H9 (cell line): ENCODE results near the gene NFIX. TPM values are rescaled to one million over a fixed set of nuclear protein-coding genes. Genes with fewer than 3 reads are reported as not detected.

Experiments
- DNase-seq: peaks from one replicate; pipeline ENCODE4 v3.0.0-alpha.2; 2017
- H2AFZ ChIP-seq: one replicate; pipeline ENCODE4 v1.6.1; 2013; ENCODE audit warnings: mild to moderate bottlenecking, low read length, control low read depth, moderate library complexity
- H2AK5ac ChIP-seq: 2 replicates; pipeline ENCODE4 v1.6.1; 2013; ENCODE audit warnings: low read length, control low read depth, mixed read lengths; ENCODE audit not compliant: insufficient read length
- H2BK120ac ChIP-seq: one replicate; pipeline ENCODE4 v1.6.1; 2013; ENCODE audit warnings: low read depth, mild to moderate bottlenecking, low read length, control low read depth, inconsistent platforms; ENCODE audit not compliant: poor library complexity, severe bottlenecking
- H2BK12ac ChIP-seq: 2 replicates; pipeline ENCODE4 v1.6.1; 2013; ENCODE audit warnings: low read length, control low read depth, mixed read lengths, low read depth; ENCODE audit not compliant: insufficient read length
- H2BK15ac ChIP-seq: 2 replicates; pipeline ENCODE4 v1.6.1; 2013; ENCODE audit warnings: low read depth, low read length, control low read depth
- H2BK20ac ChIP-seq: one replicate; pipeline ENCODE4 v1.6.1; 2013; ENCODE audit warnings: low read depth, mild to moderate bottlenecking, low read length, control low read depth, inconsistent platforms; ENCODE audit not compliant: poor library complexity, severe bottlenecking
- H2BK5ac ChIP-seq: 2 replicates; pipeline ENCODE4 v1.6.1; 2013; ENCODE audit warnings: low read length, control low read depth, mixed read lengths; ENCODE audit not compliant: insufficient read length
- H3K14ac ChIP-seq: 2 replicates; pipeline ENCODE4 v1.6.1; 2013; ENCODE audit warnings: low read length, control low read depth; ENCODE audit not compliant: insufficient read depth
- H3K18ac ChIP-seq: 2 replicates; pipeline ENCODE4 v1.6.1; 2013; ENCODE audit warnings: low read depth, mild to moderate bottlenecking, mixed read lengths, low read length, control low read depth; ENCODE audit not compliant: insufficient read length
- H3K23ac ChIP-seq: 2 replicates; pipeline ENCODE4 v1.6.1; 2013; ENCODE audit warnings: low read length, control low read depth, mixed read lengths, low read depth; ENCODE audit not compliant: insufficient read length
- H3K23me2 ChIP-seq: 2 replicates; pipeline ENCODE4 v1.6.1; 2013; ENCODE audit warnings: low read depth, mild to moderate bottlenecking, mixed read lengths, low read length, control low read depth; ENCODE audit not compliant: insufficient read length, poor library complexity, severe bottlenecking
- H3K27ac ChIP-seq: 2 replicates; pipeline ENCODE4 v1.5.1; 2013; ENCODE audit warnings: low read length, control low read depth, mixed read lengths, low read depth; ENCODE audit not compliant: insufficient read length
- H3K27me3 ChIP-seq: 2 replicates; pipeline ENCODE4 v1.6.1; 2013; ENCODE audit warnings: low read length, control low read depth, inconsistent platforms; ENCODE audit not compliant: insufficient read depth
- H3K4ac ChIP-seq: 2 replicates; pipeline ENCODE4 v1.6.1; 2013; ENCODE audit warnings: low read depth, mild to moderate bottlenecking, control low read depth, inconsistent platforms, low read length, moderate library complexity
- H3K4me1 ChIP-seq: 2 replicates; pipeline ENCODE4 v1.6.1; 2013; ENCODE audit warnings: low read length, control low read depth, inconsistent platforms; ENCODE audit not compliant: insufficient read depth
- H3K4me2 ChIP-seq: 2 replicates; pipeline ENCODE4 v1.6.1; 2013; ENCODE audit warnings: low read length, control low read depth, mixed read lengths; ENCODE audit not compliant: insufficient read length, insufficient read depth
- H3K56ac ChIP-seq: 2 replicates; pipeline ENCODE4 v1.6.1; 2013; ENCODE audit warnings: low read depth, mild to moderate bottlenecking, mixed read lengths, low read length, control low read depth; ENCODE audit not compliant: insufficient read length
- H3K79me1 ChIP-seq: 2 replicates; pipeline ENCODE4 v1.6.1; 2013; ENCODE audit warnings: low read depth, mild to moderate bottlenecking, moderate library complexity, low read length, control low read depth, inconsistent platforms; ENCODE audit not compliant: insufficient read depth, poor library complexity, severe bottlenecking
- H3K79me2 ChIP-seq: 2 replicates; pipeline ENCODE4 v1.6.1; 2013; ENCODE audit warnings: low read length, control low read depth, inconsistent platforms; ENCODE audit not compliant: insufficient read depth
- H3K9ac ChIP-seq: 2 replicates; pipeline ENCODE4 v1.6.1; 2013; ENCODE audit warnings: low read length, control low read depth, mixed read lengths; ENCODE audit not compliant: insufficient read length; ENCODE audit errors: extremely low read depth
- H3K9me3 ChIP-seq: one replicate; pipeline ENCODE4 v1.6.1; 2013; ENCODE audit warnings: low read depth, low read length, inconsistent platforms; ENCODE audit not compliant: control insufficient read depth
- H3T11ph ChIP-seq: one replicate; pipeline ENCODE4 v1.6.1; 2013; ENCODE audit warnings: mild to moderate bottlenecking, low read length, control low read depth, inconsistent platforms
- H4K20me1 ChIP-seq: one replicate; pipeline ENCODE4 v1.6.1; 2013; ENCODE audit not compliant: control insufficient read depth, insufficient read length, insufficient read depth
- H4K5ac ChIP-seq: 2 replicates; pipeline ENCODE4 v1.6.1; 2013; ENCODE audit warnings: low read depth, mild to moderate bottlenecking, mixed read lengths, low read length, control low read depth; ENCODE audit not compliant: insufficient read length
- H4K8ac ChIP-seq: replicated peaks from 2 replicates; pipeline ENCODE4 v1.6.1; 2013; ENCODE audit warnings: low read length, control low read depth, mixed read lengths, low read depth; ENCODE audit not compliant: insufficient read length
- H4K91ac ChIP-seq: 2 replicates; pipeline ENCODE4 v1.6.1; 2013; ENCODE audit warnings: low read depth, mild to moderate bottlenecking, moderate library complexity, mixed read lengths, low read length, control low read depth; ENCODE audit not compliant: insufficient read length
- H3K27ac Mint-ChIP-seq, 3 experiments: 2 replicates in 2 of 3; 3 replicates in 1 of 3; pipeline ENCODE4 v1.8.0; 2020 to 2021; ENCODE audit warnings: mixed read lengths in 3 of 3, mild to moderate bottlenecking in 1 of 3, moderate library complexity in 1 of 3
- H3K27me3 Mint-ChIP-seq: 2 replicates; pipeline ENCODE4 v1.8.0; 2021; ENCODE audit warnings: low read depth, mild to moderate bottlenecking, moderate library complexity, mixed read lengths
- H3K36me3 Mint-ChIP-seq, 3 experiments: 2 replicates in 2 of 3; 3 replicates in 1 of 3; pipeline ENCODE4 v1.8.0; 2020 to 2021; ENCODE audit warnings: low read depth in 3 of 3, mixed read lengths in 3 of 3; ENCODE audit not compliant: insufficient read depth in 1 of 3
- H3K4me1 Mint-ChIP-seq, 2 experiments: 2 replicates each; pipeline ENCODE4 v1.8.0; 2020; ENCODE audit warnings: mixed read lengths in 2 of 2
- H3K4me3 Mint-ChIP-seq, 2 experiments: 2 replicates in 1 of 2; 3 replicates in 1 of 2; pipeline ENCODE4 v1.8.0; 2020 to 2021; ENCODE audit warnings: mild to moderate bottlenecking in 2 of 2, mixed read lengths in 2 of 2, moderate library complexity in 1 of 2
- H3K9me3 Mint-ChIP-seq, 2 experiments: 2 replicates in 1 of 2; 3 replicates in 1 of 2; pipeline ENCODE4 v1.8.0; 2020; ENCODE audit warnings: mild to moderate bottlenecking in 2 of 2, mixed read lengths in 2 of 2, moderate library complexity in 1 of 2
- WGBS: extraction: QIAGEN DNeasy Blood & Tissue Kit; methylation state at CpG from one replicate; pipeline ENCODE4 v1.1.7; 2013; ENCODE audit warnings: missing lambda C conversion rate, low lambda C conversion rate, mixed read lengths; ENCODE audit not compliant: insufficient read length; ENCODE audit errors: extremely low coverage; 5-methylcytosine and 5-hydroxymethylcytosine counted together
- total RNA-seq: library from RNA; stranded (reverse); gene quantifications from 2 replicates; pipeline ENCODE4 v1.2.1, GENCODE V29; 2021
- TF ChIP-seq, protein P1 (sequence below): fragments of 200-600 bp; sonication (generic); conservative IDR thresholded peaks from 3 replicates; pipeline ENCODE4 v1.8.0; 2021; ENCODE audit warnings: antibody characterized with exemption, mild to moderate bottlenecking

Gene NFIX
- total RNA-seq, 1 experiment from 2014 or later: 0.31 TPM

DNA sequence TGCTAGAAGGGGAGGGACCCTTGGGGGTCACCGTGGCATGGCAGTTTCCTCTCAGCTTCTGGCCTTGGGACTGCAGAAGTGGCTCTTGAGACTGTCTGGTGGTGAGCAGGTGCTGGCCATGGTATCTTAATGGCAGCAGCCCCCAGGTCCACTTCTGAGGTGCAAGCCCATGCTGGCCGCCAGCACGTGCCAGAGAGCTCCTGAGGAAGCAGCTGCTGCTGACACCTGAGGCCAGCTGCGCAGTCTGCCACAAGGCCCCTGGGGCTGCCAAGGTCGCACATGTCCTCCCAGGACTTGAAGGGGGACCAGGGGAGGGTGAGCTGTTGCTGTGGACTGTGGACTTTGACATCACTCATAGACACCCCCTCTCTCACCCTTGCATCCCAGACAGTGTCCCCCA is 48.0 kb downstream of the NFIX start:
- Histone ChIP-seq H3K79me1 (no peaks in the 10 kb centered on the region), H3K18ac (no peak overlapping the region), H4K20me1 (no peaks in the 10 kb centered on the region), H2BK120ac (no peak overlapping the region), H3K4ac (no peak overlapping the region), H2BK12ac (no peak overlapping the region), H3K23me2 (no peaks in the 10 kb centered on the region), H2BK20ac (no peak overlapping the region), H3K4me2 (no peak overlapping the region), H3K23ac (no peak overlapping the region), H4K8ac (no peak overlapping the region), H3K27me3 (peaks cover 10% of the 10 kb centered on the region; the same call in 1 of the 2 replicates), H4K5ac (no peak overlapping the region), H2BK15ac (no peak overlapping the region), H3K14ac (no peak overlapping the region), H3K9me3 (no peaks in the 10 kb centered on the region), H4K91ac (no peak overlapping the region), H3K56ac (no peak overlapping the region), H2AFZ (no peak overlapping the region), H2BK5ac (no peak overlapping the region), H3K27ac (no peak overlapping the region), H3K79me2 (no peaks in the 10 kb centered on the region), H3K9ac (no peak overlapping the region), H3T11ph (no peak overlapping the region), H2AK5ac (no peak overlapping the region), H3K4me1 (no peaks in the 10 kb centered on the region)
- no peak for DNase-seq
- TF ChIP-seq, protein P1, sequence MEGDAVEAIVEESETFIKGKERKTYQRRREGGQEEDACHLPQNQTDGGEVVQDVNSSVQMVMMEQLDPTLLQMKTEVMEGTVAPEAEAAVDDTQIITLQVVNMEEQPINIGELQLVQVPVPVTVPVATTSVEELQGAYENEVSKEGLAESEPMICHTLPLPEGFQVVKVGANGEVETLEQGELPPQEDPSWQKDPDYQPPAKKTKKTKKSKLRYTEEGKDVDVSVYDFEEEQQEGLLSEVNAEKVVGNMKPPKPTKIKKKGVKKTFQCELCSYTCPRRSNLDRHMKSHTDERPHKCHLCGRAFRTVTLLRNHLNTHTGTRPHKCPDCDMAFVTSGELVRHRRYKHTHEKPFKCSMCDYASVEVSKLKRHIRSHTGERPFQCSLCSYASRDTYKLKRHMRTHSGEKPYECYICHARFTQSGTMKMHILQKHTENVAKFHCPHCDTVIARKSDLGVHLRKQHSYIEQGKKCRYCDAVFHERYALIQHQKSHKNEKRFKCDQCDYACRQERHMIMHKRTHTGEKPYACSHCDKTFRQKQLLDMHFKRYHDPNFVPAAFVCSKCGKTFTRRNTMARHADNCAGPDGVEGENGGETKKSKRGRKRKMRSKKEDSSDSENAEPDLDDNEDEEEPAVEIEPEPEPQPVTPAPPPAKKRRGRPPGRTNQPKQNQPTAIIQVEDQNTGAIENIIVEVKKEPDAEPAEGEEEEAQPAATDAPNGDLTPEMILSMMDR: no peak
- Mint-ChIP-seq H3K4me3 (no peak overlapping the region), H3K9me3 (no peaks in the 10 kb centered on the region), H3K27ac (no peak overlapping the region), H3K4me1 (peaks cover 0 to 4% of the 10 kb centered on the region in 2 experiments; a peak in 1 of 4 replicates), H3K27me3 (peaks cover 92% of the 10 kb centered on the region), H3K36me3 (no peaks in the 10 kb centered on the region; a peak in 1 of 7 replicates)
- no CpG with 5 or more reads among the region's 5 CpGs for WGBS
